GM18502 (cell line): ENCODE results near the gene IGFBP5.
A peak's percentile ranks its signal among the peaks of the same experiment; 100 is the strongest.

Experiments used
- ATAC-seq: cut with Tn5 transposase; IDR thresholded peaks from one replicate; pipeline ENCODE4 v1.9.1; 2021; ENCODE audit warnings: mild to moderate bottlenecking; ENCODE audit not compliant: unreplicated experiment, poor library complexity

Gene IGFBP5

DNA sequence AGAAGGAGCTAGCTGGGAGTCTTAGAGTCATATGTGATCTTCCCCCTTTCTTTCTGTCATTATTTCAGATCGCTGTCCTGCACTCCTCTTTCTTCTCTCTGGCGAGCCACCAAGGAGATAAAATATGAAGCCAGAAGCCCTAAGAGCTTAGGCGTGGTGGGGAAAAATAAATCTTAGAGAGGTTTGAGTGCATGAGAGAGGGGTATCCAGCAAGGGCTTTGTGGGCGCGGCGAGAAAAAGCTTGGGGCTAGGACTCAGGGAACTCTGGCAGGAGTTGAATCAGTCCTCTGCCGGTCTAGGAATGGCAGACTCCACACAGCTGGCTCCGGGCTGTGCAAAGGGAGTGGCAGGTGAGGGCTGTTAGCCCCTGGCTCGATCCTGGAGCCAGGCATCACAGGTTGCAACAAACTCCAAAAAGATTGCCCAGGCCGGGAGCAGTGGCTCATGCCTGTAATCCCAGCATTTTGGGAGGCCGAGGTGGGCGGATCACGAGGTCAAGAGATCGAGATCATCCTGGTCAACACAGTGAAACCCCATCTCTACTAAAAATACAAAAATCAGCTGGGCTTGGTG lies 20.1 kb upstream of the IGFBP5 start:
- ATAC-seq = no peak

DNA sequence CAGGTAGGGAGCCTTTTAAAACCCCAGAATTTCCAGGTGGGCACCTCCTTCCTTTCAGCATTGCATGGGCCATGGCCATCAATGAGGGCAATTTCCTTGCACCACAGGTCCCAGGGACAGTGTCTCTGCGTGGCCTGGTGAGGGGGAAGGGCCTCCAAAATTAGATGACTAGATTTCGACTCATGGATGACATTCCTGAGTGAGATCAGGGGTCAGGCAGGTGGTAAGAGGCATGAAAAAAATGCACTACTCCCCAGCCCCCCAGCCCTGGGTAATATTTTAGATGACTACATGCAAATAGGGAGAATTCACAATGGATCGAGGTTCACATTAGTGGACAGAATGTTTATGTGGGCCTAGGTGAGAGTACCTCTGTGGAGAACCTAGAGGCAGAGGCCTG lies 19.0 kb upstream of the IGFBP5 start:
- no peak for ATAC-seq

DNA sequence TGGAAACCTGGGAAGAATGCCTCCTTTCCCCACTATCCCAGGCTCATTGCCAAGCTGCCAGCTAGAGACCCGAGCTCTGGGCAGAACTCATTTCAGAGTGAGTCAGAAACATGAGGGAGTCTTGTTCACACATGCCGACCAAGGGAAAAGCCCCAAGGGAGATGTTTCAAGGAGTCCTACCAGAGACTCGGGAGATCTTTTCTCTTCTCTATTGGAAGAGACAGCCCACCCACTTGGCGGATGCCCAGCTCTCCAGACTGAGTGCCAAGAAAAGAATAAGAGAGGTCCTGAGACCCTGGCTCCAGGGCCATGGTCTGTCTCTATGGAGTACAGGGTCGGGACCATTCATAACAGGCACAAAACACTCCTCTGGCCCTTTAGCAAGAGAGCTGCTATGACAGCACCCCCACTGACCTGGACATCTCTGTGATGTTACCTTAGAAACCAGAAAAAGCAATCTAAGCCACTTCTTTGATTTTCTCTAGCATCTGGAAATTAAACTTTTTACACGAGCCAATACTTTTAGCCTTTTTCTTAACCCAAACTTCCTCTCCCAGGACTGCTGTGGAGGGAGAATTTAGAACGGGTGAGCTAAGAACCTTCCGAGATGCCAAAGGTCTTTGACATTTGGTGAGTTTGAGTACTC lies 18.5 kb upstream of the IGFBP5 start:
- ATAC-seq = no peak

DNA sequence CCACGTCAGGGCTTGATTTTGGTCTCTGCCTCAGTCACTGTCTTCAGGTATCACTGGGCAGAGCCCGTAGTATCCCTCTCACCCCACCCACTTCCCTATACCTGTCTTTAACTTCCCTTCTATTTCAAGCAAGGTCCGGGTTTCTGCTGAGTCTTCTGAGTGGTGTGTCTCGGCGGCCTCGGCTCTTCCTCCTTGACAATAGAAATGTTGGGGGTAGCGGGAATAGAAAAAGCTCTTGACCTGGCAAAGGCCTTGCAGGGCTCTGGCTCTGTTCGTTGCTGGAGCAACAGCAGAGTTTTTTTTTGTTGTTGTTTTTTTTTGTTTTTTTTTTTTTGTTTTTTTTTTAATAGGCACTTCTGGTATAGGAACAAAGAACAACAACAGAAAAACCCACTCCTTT lies 16.0 kb upstream of the IGFBP5 start:
- no peak for ATAC-seq

DNA sequence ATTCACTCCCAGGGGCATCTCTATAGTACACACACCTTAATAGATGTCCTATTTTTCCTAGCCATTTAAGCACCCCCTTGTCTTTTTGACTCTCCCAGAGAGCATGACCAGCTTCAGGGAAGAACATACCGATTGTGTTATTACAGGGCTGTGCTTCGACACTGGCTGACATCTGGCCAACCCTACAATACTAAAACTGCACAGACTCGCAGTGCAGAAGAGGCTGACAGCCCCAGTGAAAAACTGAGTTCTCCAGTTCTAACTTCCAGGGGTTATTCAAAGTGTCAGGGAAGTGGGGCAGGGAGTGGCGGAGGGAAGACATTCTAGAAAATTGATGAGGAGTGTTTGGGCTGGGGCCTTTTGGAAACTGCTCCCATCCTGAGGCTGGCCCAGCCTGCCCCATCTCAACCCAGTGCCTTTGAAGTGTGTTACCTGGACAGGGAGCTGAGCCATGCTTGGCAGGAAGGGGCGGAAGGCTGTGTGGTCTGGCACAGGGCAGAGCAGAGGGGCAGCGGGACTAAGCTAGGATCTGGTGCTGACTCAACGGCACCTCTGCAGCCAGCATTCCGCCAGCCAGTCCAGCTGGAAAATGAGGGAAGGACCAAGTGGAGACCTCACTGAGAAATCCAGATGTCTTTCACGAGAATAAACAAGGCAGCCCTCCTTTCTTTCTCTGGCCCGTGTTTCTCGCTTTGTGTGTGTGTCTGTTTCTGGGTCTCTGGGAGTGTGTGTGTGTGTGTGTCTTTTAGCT lies 15.4 kb upstream of the IGFBP5 start:
- ATAC-seq = no peak

DNA sequence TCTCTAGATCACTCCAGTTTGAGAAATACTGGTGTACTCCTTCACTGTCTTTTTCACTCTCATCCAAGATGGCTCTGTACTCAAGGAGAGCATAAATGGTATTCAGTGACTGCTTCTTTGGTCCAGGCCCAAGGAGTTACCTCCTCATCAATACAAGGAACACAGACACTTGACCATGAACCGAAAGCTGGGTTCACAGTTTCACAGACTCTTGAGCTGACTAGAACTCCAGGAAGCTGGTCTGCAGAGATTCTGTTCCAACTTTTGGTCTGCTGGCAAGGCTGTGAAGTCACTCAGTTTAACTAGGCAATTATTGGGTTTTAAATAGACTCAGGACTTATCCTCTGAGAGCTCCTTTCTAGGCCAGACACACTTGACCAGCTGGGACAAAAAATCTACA lies 7.4 kb upstream of the IGFBP5 start:
- no peak for ATAC-seq

DNA sequence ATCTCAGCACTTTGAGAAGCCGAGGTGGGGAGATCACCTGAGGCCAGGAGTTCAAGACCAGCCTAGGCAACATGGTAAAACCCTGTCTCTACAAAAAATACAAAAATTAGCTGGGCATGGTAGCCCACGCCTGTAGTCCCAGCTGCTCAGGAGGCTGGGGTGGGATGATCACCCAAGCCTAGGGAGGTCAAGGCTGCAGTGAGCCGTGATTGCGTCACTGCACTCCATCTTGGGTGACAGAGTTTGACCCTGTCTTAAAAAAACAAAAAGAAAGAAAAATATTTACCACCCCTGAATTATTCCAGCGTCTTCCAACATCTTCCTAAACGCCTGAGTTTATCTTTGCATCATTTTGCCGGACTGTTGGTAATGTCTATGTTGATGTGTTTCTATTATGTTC lies 6.2 kb upstream of the IGFBP5 start:
- no peak for ATAC-seq

DNA sequence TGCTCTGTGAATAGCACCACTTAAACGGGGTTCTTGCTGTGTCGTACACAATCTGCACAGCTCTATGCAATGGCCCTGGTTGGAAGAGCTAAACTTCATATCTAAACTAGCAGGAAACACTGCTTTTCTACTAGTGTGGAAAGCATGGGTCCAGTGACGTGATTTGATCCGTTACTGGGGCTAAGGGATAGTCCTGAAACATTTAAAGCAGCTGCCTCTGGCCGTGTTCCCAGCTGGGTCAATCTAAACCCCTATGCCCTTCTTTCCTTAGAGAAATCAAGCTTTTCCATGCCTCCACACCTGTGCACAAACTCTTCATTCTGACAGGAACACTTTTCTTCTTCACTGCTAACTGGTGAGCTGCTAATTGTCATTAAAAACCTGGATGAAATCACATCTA lies 5.4 kb upstream of the IGFBP5 start:
- no peak for ATAC-seq

DNA sequence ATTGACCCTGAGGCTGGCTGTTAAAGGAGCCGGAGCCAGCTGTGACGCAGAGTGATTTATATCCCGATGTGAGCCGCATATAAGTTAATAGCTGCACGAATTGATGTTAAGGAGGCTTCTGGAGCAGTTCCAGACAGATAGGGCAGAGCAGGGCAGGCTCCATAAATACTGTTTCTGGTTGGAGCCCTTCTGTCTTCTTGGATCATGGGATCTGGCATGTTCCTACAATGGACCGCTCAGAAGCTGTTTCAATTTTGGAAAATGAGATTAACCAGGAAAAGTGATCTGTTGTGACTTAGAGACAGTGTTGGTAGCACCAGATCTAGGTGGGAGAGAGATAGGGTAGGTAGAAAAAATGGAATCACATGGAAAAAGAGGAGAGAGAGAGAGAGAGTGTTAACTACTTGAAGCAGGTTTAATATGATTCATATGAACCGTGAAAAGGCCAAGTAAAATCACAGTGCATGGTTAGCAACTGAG lies 4.8 kb upstream of the IGFBP5 start:
- no peak for ATAC-seq

DNA sequence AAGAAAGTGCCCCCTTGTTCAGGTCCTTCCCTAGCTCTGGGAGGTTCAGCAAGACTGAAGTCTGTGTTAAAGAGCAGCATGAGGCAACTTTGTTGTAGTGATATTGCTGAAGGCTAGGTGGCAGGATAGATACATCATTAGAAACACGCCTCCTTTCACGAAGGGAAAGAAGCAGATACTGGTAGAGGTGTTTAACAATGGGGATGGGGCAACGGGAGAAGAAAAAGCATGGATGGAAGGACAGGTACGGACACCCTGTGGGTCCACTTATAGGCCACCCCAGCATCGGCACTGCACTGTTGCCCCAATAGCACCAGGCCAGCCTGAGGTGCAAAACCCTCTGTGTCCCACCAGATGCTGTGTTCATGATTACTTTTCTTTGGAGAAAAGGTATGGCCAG lies 3.5 kb upstream of the IGFBP5 start:
- ATAC-seq = peak; percentile 65

DNA sequence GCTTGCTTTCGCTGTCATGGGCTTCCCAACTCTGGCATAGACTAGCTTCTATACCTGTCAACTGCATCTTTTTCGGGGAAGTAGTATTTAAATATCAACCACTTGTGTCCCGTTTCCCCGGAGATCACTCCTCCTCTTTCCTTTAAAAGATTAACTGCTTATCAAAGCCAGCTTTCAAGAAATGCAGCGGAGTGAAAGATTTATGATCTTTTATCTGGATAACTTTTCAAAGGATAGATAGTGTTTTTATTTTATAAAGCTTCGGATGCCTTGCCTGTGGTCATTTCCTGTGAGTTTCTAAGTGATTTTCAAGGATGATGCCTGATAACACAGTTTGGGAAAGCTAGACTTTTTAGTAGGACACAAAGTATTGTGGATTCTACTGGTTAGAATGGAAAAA lies 2.9 kb upstream of the IGFBP5 start:
- ATAC-seq = no peak

DNA sequence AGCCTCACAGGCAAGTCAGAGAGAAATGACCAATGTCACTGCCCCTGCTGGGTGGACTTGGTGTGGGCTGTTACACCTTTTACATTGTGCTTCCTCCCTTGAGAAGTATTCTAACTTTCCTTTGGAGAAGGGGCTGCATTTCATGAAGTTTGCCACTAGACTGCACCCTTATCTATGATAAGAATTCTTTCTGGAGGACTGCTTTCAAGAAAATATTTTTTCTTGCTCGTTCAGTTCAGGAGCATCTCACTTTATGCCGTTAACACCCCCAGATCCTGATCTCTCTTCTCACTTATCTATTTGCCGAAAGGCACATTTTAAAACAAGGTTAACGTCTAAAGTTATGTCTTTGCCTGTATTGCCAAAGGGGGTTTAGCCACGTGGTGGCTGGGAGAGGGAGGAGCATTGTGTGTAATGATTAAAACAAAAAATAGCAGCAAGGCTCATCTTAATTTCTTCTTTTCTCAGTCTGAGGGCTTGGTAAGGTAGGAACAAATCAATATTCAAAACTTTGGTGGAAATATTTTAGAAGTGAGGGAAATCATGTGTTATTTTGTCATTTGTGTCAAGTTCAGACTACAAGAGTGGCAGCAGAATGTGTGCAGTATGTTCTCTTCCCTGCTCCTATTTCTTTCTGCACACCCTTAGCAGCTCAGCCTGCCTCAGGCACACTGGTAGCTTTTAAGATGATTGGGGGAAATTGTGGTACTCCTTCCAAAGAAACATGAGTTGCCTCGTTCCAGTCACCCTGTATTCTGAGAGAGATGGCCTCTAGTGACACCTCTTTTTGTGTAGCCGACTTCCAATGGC lies 1.6 kb upstream of the IGFBP5 start:
- no peak for ATAC-seq

DNA sequence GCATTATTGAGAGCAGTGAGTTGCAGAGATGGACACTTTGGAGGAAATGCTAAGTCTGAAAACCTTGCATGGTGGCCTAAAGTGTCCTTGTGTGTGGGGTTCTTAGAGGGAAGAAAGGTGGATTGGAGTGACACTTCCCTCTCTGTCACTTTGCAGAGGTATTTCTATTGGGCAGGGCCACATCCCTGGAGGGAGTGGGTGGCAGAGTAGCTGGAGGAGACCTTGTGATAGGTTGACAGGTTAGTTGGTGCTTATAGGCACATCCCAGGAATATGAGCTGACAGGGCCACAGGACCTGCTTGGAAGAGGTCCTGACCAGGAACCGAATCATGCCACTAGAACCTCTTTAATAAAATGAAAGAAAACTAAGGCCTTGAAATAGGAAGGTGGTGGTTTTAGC lies 972 bp upstream of the IGFBP5 start:
- ATAC-seq = no peak

DNA sequence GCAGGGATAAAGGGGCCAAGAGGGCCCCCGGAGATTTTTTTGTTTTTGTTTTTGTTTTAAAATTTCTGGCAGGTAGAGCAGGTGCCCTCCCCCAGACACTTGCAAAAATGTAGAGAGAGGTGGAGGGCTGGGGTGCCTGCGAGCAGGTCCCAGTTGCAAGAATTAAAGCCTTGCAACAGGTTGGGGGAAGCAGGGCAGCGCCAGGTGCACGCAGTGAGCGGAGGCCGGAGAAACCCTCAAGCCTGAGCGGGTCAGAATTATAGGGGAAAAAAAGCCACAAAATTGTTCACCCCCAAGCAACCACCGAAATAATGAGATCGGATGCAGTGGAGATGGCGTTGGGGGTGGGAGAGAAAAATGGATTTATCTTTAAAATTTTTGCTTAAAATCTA lies 527 bp downstream of the IGFBP5 start:
- ATAC-seq = no peak

DNA sequence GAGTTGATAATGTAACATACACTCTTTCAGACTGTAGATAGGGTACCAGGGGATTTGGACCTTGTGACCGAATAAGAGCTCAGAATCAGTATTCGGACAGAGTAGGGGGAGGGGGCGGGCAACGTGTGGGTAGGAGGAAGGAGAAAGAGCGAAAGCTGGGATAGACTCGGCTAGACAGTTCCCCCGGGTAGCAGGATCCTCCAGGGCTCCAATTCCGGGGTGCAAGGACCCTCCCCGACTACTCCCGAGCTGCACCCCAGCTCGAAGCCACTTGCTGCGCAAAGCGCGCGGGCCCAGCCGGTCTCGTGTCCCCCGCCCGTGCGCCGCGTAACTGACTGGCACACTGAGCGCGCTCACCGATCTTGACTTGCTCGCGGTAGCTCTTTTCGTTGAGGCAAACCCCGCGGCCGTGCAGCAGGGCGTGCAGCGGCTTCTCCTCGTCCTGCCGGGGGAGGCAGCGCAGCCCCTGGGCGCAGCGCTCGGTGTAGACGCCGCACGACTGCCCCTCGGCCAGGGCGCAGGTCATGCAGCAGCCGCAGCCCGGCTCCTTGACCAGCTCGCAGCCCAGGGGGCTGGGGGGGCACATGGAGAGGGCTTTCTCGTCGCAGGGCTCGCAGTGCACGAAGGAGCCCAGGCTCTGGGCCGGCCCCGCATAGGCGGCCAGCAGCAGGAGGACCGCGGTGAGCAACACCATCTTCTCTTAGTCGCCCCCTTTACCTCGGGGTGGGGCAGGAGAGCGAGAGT lies 1.1 kb downstream of the IGFBP5 start:
- no peak for ATAC-seq

DNA sequence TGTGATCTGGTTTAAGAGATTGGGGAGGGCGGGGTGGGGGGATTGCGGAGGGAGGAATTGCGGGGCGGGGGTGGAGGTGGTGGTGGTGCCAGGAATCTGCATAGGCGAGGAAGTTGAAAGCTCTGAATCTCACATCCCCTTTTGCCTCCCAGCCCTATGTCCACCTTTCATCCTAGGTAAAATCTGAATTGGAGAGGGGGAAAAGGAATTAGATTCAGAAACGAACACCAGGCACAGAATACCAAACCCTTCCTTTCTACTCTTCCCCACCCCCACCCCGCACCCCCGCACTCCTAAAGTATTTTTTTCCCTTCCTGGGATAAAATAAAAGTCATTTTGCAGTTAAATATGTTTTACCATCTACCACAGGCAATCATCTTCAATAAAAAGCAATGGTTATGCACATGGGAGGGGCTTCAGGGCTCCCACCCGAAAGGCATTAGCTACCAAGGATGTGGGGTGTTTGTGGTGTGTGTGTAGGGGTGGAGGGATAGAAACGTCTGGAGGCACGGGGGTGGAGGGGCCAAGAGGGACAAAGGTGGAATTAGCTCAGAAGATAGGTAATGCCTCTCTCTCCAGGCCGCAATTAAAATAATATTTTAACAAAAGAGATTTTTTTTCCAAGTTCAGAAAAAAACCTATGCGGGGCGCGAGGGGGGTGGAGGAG lies 1.8 kb downstream of the IGFBP5 start:
- ATAC-seq = no peak

DNA sequence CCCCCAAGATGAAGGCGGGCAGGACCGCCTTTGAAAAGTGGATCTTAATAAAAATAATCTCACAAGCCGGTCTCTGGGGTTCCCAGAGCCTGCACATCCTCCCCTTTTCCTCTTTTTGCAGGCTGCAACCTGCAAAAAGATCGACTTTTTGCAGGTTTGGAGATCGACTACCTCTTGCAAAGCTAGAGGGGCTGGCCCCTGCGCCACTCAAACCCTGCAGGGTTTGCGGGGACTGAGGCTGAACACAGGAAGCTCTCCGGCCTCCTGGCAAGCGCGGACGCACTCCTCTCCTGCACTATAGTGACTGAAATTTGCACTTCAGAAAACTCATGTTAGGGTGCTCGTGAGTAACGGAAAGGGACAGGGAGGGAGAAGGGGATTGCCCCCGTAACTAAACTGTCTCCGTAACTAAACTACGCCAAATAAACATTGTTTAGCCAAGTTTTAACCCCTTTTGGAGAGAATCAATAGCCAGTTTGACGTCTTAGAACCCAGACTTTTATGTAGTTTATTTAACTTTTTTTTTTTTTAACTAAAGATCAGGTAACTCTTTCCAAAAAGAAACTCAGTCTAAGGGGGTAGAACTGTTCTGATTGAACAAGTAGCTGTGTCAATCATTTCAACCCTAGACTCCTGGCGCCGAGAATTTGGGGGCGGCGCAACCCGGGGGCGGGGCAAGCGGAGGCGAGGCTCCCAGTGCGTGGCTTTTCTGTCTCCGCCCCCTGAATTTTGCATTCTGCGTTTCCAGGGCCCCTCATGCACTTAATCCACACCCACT lies 2.5 kb downstream of the IGFBP5 start:
- ATAC-seq = peak; percentile 66

DNA sequence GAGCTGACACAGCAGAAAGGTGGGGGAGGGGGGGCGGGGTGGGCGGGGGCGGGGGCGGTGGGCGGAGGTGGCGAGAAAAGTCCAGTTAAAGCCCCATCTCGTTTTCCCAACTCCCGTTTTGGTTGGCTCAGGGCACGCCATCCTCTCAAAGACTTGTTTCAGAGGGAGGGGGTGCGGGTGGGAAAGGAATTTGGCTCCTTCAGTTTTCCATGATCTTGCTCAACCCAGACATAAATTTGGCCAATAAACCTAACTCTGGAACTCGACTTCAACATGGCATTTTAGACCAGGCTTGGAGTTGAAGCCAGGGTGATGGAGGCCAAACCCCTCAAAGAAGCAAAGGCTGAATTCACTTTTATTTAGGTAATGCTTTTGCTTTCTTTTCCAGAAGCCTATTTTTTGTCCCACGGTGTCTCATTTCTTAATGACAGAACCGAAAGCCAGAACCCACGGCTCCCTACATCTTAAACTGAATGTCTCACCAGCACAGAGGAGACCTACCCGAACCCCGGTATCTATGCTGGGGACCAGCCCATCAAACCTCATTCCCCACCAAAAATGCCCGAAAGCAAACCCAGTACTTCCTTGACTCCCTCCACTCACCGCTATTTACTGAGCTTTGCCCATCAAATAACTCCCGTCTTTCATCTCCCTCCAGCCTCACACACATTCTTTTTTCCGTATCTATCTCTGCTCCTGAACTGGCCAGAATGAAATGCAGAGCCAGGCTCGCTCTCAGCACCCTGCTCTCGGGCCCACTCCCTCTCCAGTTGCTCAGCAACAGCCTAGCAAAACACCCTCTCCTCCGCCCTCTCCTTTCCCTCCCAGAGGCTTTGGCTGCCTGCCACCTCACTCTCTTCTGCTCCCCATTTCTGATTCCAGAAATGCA lies 4.3 kb downstream of the IGFBP5 start:
- ATAC-seq = no peak
